ENCODE measurements around the gene PDP2. TPM values are rescaled to one million over a fixed set of nuclear protein-coding genes. Genes with fewer than 3 reads are reported as not detected.

The PDP2 gene
- total RNA-seq, 1 donor from 2014 or later: 9.0 TPM

GRCh38 chr16:66851166-66851964, 28.9 kb upstream of the PDP2 start:
- no peak for TF ChIP-seq CTCF (IDR thresholded peaks at IDR 0.05)
- Mint-ChIP-seq H3K36me3 (ENCODE audit: low read depth) (no peaks in the 10 kb centered on the region), H3K9me3 (ENCODE audit: low read depth) (no peaks in the 10 kb centered on the region), H3K27ac (ENCODE audit: unreplicated experiment) (no peak overlapping the region), H3K4me3 (ENCODE audit: unreplicated experiment) (no peak overlapping the region), H3K4me1 (ENCODE audit: low read depth) (no peaks in the 10 kb centered on the region), H3K27me3 (ENCODE audit: low read depth) (peaks cover 4% of the 10 kb centered on the region)
- DNase-seq (ENCODE audit: low spot score): peak; percentile 53

GRCh38 chr16:66853261-66854139, 26.8 kb upstream of the PDP2 start:
- no peak for DNase-seq (ENCODE audit: low spot score)
- peaks cover 3% of the 10 kb centered on the region for H3K27me3 Mint-ChIP-seq (ENCODE audit: low read depth)
- H3K27ac Mint-ChIP-seq (ENCODE audit: unreplicated experiment): no peak overlapping the region
- no peaks in the 10 kb centered on the region for H3K4me1 Mint-ChIP-seq (ENCODE audit: low read depth)
- no peaks in the 10 kb centered on the region for H3K9me3 Mint-ChIP-seq (ENCODE audit: low read depth)
- H3K4me3 Mint-ChIP-seq (ENCODE audit: unreplicated experiment): no peak overlapping the region
- H3K36me3 Mint-ChIP-seq (ENCODE audit: low read depth): no peaks in the 10 kb centered on the region
- no peak for TF ChIP-seq CTCF (IDR thresholded peaks at IDR 0.05)

DNA sequence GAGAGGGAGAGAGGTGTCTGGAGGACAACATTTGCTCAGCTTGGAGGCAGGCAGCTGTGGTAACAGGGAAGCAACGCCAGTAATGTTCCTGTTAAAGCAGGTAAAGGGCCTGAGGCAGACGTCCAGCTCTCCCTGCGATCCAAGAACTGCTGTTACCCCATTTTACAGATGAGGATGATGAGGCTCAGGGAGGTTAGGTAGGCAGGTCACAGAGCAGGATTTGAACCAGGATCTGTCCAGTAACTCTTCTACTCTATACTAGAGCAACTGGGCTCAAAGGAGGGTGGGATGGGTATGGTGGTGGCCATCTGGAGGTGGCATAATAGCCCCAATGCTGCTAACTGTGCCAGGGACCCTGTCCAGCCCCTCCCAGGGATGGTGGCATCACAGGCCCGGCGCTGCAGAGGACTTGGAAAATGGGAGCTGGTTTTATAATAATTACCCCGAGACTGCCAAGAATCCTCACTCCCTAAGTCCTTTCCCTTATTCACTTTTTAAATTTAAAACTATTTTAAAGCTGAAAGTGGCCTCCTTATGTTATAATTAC, 24.1 kb upstream of the PDP2 start:
- H3K4me3 Mint-ChIP-seq (ENCODE audit: unreplicated experiment): no peak overlapping the region
- DNase-seq (ENCODE audit: low spot score): no peak
- no peaks in the 10 kb centered on the region for H3K27me3 Mint-ChIP-seq (ENCODE audit: low read depth)
- no peaks in the 10 kb centered on the region for H3K9me3 Mint-ChIP-seq (ENCODE audit: low read depth)
- H3K4me1 Mint-ChIP-seq (ENCODE audit: low read depth): peaks cover 14% of the 10 kb centered on the region
- TF ChIP-seq CTCF (IDR thresholded peaks at IDR 0.05): no peak
- H3K36me3 Mint-ChIP-seq (ENCODE audit: low read depth): no peaks in the 10 kb centered on the region
- no peak overlapping the region for H3K27ac Mint-ChIP-seq (ENCODE audit: unreplicated experiment)

DNA sequence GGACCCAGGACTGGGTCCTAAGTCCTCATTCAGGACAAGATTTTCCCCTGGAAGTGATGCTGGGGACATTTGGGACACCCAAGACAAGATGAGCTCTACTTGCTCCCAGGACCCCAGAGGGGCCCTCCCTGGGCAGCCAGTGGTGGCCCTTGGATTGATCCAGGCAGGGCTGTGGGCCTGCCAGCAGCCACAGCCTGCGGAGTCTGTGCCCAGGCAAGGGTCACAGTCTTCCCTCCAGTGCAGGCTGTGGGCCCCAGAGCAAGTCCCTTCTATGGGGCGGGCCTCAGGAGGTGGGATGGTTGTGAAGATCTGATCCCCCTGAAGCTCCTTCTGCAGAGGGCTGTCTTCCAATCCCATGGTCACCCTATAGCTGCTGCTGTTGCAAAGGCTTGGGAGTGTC, 23.5 kb upstream of the PDP2 start:
- no peak for DNase-seq (ENCODE audit: low spot score)
- Mint-ChIP-seq H3K36me3 (ENCODE audit: low read depth) (no peaks in the 10 kb centered on the region), H3K4me3 (ENCODE audit: unreplicated experiment) (no peak overlapping the region), H3K27me3 (ENCODE audit: low read depth) (no peaks in the 10 kb centered on the region), H3K4me1 (ENCODE audit: low read depth) (peaks cover 14% of the 10 kb centered on the region), H3K27ac (ENCODE audit: unreplicated experiment) (no peak overlapping the region), H3K9me3 (ENCODE audit: low read depth) (no peaks in the 10 kb centered on the region)
- TF ChIP-seq CTCF (IDR thresholded peaks at IDR 0.05): no peak

DNA sequence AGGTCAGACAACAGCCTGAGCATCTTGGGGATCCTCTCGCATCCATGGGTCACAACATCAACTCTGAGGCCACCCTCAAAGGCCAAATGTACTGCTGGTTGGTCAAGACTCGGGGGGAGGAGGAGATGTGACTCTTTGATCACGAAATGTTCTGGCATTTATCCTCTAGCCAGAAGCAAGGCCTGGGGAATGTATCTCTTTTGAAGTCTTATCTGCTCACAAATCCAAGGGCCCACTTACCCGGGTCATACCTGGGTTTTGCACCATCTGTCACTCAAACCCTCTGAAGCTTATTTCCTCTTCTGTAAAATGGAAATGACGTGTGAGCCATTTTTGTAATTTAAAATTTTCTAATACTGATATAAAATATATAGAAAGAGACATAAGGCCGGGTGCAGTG, 22.9 kb upstream of the PDP2 start:
- Mint-ChIP-seq H3K27me3 (ENCODE audit: low read depth) (no peaks in the 10 kb centered on the region), H3K27ac (ENCODE audit: unreplicated experiment) (no peak overlapping the region), H3K9me3 (ENCODE audit: low read depth) (no peaks in the 10 kb centered on the region), H3K4me3 (ENCODE audit: unreplicated experiment) (no peak overlapping the region), H3K4me1 (ENCODE audit: low read depth) (peaks cover 14% of the 10 kb centered on the region), H3K36me3 (ENCODE audit: low read depth) (no peaks in the 10 kb centered on the region)
- DNase-seq (ENCODE audit: low spot score): no peak
- TF ChIP-seq CTCF (IDR thresholded peaks at IDR 0.05): no peak
